ENCODE data around the gene ZMYND15. TPM values are rescaled to one million over a fixed set of nuclear protein-coding genes. Genes with fewer than 3 reads are reported as not detected.

The ZMYND15 gene
- total RNA-seq, 1 donor from 2014 or later: under 0.01 TPM

- no peak for DNase-seq (ENCODE audit: low read depth)
- TF ChIP-seq CTCF (IDR thresholded peaks at IDR 0.05; ENCODE audit: insufficient read depth, low read length, severe bottlenecking): no peak
- Histone ChIP-seq H3K27me3 (ENCODE audit: control insufficient read depth, insufficient read depth, low read length) (peaks cover 10% of the 10 kb centered on the region), H3K4me3 (ENCODE audit: low read depth, low read length) (no peak overlapping the region), H3K36me3 (ENCODE audit: control insufficient read depth, insufficient read depth, low read length) (no peaks in the 10 kb centered on the region)
- FAIRE-seq: no peak
Observed at GRCh38 chr17:4743898-4744297, 4.3 kb downstream of the ZMYND15 start.

GRCh38 chr17:4744999-4745969 lies 5.7 kb downstream of the ZMYND15 start:
- TF ChIP-seq CTCF (IDR thresholded peaks at IDR 0.05; ENCODE audit: insufficient read depth, low read length, severe bottlenecking): no peak
- no peak overlapping the region for H3K4me3 ChIP-seq (ENCODE audit: low read depth, low read length)
- DNase-seq (ENCODE audit: low read depth) (no peak), FAIRE-seq (no peak)
- H3K27me3 ChIP-seq (ENCODE audit: control insufficient read depth, insufficient read depth, low read length): peaks cover 10% of the 10 kb centered on the region
- no peaks in the 10 kb centered on the region for H3K36me3 ChIP-seq (ENCODE audit: control insufficient read depth, insufficient read depth, low read length)

GRCh38 chr17:4747847-4748246 lies 8.2 kb downstream of the ZMYND15 start:
- Histone ChIP-seq H3K27me3 (ENCODE audit: control insufficient read depth, insufficient read depth, low read length) (peaks cover 9% of the 10 kb centered on the region), H3K36me3 (ENCODE audit: control insufficient read depth, insufficient read depth, low read length) (no peaks in the 10 kb centered on the region), H3K4me3 (ENCODE audit: low read depth, low read length) (no peak overlapping the region)
- no peak for TF ChIP-seq CTCF (IDR thresholded peaks at IDR 0.05; ENCODE audit: insufficient read depth, low read length, severe bottlenecking)
- DNase-seq (ENCODE audit: low read depth) (no peak), FAIRE-seq (no peak)

GRCh38 chr17:4748686-4749085 lies 9.1 kb downstream of the ZMYND15 start:
- Histone ChIP-seq H3K27me3 (ENCODE audit: control insufficient read depth, insufficient read depth, low read length) (peaks cover 9% of the 10 kb centered on the region), H3K36me3 (ENCODE audit: control insufficient read depth, insufficient read depth, low read length) (no peaks in the 10 kb centered on the region), H3K4me3 (ENCODE audit: low read depth, low read length) (no peak overlapping the region)
- no peak for FAIRE-seq
- DNase-seq (ENCODE audit: low read depth): no peak
- no peak for TF ChIP-seq CTCF (IDR thresholded peaks at IDR 0.05; ENCODE audit: insufficient read depth, low read length, severe bottlenecking)

GRCh38 chr17:4750606-4751005 lies 11.0 kb downstream of the ZMYND15 start:
- H3K4me3 ChIP-seq (ENCODE audit: low read depth, low read length): no peak overlapping the region

More at GRCh38 chr17:4750606-4751005, 11.0 kb downstream of the ZMYND15 start:
- Histone ChIP-seq H3K36me3 (ENCODE audit: control insufficient read depth, insufficient read depth, low read length) (no peaks in the 10 kb centered on the region), H3K27me3 (ENCODE audit: control insufficient read depth, insufficient read depth, low read length) (peaks cover 6% of the 10 kb centered on the region)
- DNase-seq (ENCODE audit: low read depth): no peak
- no peak for TF ChIP-seq CTCF (IDR thresholded peaks at IDR 0.05; ENCODE audit: insufficient read depth, low read length, severe bottlenecking)
- FAIRE-seq: no peak

Data from bronchial epithelial cell (primary cell).